Sigmoid colon (tissue), 7 donors: ENCODE results near the gene TDO2. TPM values are rescaled to one million over a fixed set of nuclear protein-coding genes. Genes with fewer than 3 reads are reported as not detected.

Source experiments
- DNase-seq: peaks from one replicate; pipeline ENCODE4 v3.0.0-alpha.2; 2019
- H3K27ac ChIP-seq, 4 donors: fragments of 200-600 bp; sonication (generic); one replicate each; pipeline ENCODE4 v1.5.1; 2016 to 2019; ENCODE audit warnings: mild to moderate bottlenecking in 1 of 4
- H3K27me3 ChIP-seq, 3 donors: fragments of 200-600 bp; sonication (generic); one replicate each; pipeline ENCODE4 v1.5.1; 2019; ENCODE audit warnings: mild to moderate bottlenecking in 1 of 3
- H3K36me3 ChIP-seq, 4 donors: fragments of 200-600 bp; sonication (generic); one replicate each; pipeline ENCODE4 v1.5.1; 2016 to 2019
- H3K4me1 ChIP-seq, 4 donors: fragments of 200-600 bp; sonication (generic); one replicate each; pipeline ENCODE4 v1.5.1; 2017 to 2019
- H3K4me3 ChIP-seq, 4 donors: fragments of 200-600 bp; sonication (generic); one replicate each; pipeline ENCODE4 v1.5.1; 2017 to 2019; ENCODE audit warnings: mild to moderate bottlenecking in 2 of 4, moderate library complexity in 1 of 4
- H3K9me3 ChIP-seq, 4 donors: fragments of 200-600 bp in 3 of 4; sonication (generic) in 3 of 4; one replicate each; pipeline versions ENCODE4 v1.5.1 to v1.6.1; 2013 to 2019
- EP300 ChIP-seq, 4 donors: sonication (generic); formaldehyde crosslinking; IDR thresholded peaks; one replicate each; pipeline ENCODE4 v1.6.1; 2017; ENCODE audit warnings: antibody characterized with exemption in 4 of 4
- POLR2A ChIP-seq, 2 donors: fragments of 450-650 bp; IDR thresholded peaks; one replicate each; pipeline ENCODE4 v1.6.1; 2016; ENCODE audit warnings: antibody characterized with exemption in 2 of 2, mild to moderate bottlenecking in 2 of 2, moderate library complexity in 2 of 2
- POLR2AphosphoS5 ChIP-seq, 4 donors: sonication (generic); formaldehyde crosslinking; IDR thresholded peaks; one replicate each; pipeline ENCODE4 v1.6.1; 2017; ENCODE audit warnings: antibody characterized with exemption in 4 of 4
- WGBS, 2 donors: extraction: QIAGEN DNeasy Blood & Tissue Kit; methylation state at CpG; one replicate each; pipeline ENCODE4 v1.1.7; 2013; 5-methylcytosine and 5-hydroxymethylcytosine counted together
- intact Hi-C: fragments of 100-400 bp; cut with DNase I; formaldehyde crosslinking; loops from one replicate; pipeline ENCODE4 v1.15.1; 2023
- polyA plus RNA-seq, 3 donors: library from polyadenylated mRNA; stranded (reverse); fragments of 200-250 nt; gene quantifications; one replicate each; pipeline ENCODE4 v1.2.3, GENCODE V29; 2013
- total RNA-seq, 4 donors: library from RNA; depleted of rRNA; stranded (reverse); fragments of >200 nt; gene quantifications; one replicate each; pipeline ENCODE4 v1.1.0, GENCODE V29; 2016
- TF ChIP-seq, protein P1 (sequence below), 4 experiments: fragments of 450-650 bp in 3 of 4; fragments of 200-600 bp in 1 of 4; IDR thresholded peaks; one replicate each; pipeline ENCODE4 v1.5.1; 2016 to 2019; ENCODE audit warnings: antibody characterized with exemption in 4 of 4, mild to moderate bottlenecking in 3 of 4, moderate library complexity in 2 of 4
- donor health status: healthy with polysubstance abuse.
- donor health status: Bipolar disorder and iron deficiency.
- donor health status: healthy.

TDO2 gene
- total and polyA plus RNA-seq, 7 donors, result 0.36 to 5.4 (median 0.49) TPM; not detected in 4

DNA sequence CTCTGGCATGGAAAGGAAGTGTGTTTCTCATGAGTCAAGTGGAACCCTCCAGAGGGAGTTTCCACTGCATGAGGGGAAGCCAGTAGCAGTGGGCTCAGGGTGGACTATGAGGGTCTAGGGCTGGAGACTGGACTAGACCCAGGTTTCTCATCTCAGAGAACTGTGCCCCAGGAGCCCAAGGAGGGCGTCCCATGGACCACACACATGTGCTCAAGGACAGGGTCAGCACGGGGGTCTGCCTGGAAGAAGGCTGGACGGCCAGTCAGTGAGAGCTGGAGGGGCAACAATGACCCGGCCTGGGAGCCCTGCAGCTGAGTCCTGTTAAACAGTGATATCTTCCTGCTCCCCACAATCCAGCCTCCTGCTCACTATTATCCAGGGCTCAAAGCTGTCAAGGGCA, 55.9 kb downstream of the TDO2 start:
- no peak overlapping the region for H3K4me3 ChIP-seq
- TF ChIP-seq, protein P1, sequence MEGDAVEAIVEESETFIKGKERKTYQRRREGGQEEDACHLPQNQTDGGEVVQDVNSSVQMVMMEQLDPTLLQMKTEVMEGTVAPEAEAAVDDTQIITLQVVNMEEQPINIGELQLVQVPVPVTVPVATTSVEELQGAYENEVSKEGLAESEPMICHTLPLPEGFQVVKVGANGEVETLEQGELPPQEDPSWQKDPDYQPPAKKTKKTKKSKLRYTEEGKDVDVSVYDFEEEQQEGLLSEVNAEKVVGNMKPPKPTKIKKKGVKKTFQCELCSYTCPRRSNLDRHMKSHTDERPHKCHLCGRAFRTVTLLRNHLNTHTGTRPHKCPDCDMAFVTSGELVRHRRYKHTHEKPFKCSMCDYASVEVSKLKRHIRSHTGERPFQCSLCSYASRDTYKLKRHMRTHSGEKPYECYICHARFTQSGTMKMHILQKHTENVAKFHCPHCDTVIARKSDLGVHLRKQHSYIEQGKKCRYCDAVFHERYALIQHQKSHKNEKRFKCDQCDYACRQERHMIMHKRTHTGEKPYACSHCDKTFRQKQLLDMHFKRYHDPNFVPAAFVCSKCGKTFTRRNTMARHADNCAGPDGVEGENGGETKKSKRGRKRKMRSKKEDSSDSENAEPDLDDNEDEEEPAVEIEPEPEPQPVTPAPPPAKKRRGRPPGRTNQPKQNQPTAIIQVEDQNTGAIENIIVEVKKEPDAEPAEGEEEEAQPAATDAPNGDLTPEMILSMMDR (IDR thresholded peaks at IDR 0.05), result no peak
- TF ChIP-seq EP300 (IDR thresholded peaks at IDR 0.05) (no peak), POLR2A (IDR thresholded peaks at IDR 0.05) (no peak), POLR2AphosphoS5 (IDR thresholded peaks at IDR 0.05) (no peak)
- H3K36me3 ChIP-seq, result no peaks in the 10 kb centered on the region
- H3K9me3 ChIP-seq, result no peaks in the 10 kb centered on the region
- H3K27ac ChIP-seq, result peak overlapping the region in 2 of 4 donors; percentile 67 to 74
- intact Hi-C loops, result loop anchor here (5.0 to 10.0 kb wide), 3 partner anchors 295 to 1085 kb away; partner anchors contain the start of gene GUCY1A1
- 80 to 91% methylated on average over 4 of the region's 4 CpGs for WGBS, 2 donors
- H3K27me3 ChIP-seq, result no peaks in the 10 kb centered on the region
- H3K4me1 ChIP-seq, result peaks cover 0 to 26% (median 22%) of the 10 kb centered on the region in 4 donors
- DNase-seq, result no peak

DNA sequence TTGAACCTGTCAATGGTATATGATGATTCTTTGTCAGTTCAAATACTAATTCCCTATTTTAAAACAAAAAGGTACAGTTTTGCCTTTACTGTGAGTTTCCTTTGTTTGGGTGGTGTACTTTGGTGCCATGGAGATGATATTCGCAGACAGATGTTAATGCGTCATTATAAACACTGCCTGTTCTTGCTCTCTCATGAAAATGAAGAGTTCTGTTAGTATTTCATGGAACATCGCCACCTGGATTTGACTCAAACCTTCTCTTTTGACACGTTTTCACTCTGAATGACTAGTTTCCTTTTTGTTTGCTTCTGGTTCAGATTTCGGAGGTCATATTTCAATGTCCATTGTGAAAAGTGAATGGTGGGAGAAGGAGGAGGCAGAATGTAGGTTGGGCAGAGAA, 57.0 kb downstream of the TDO2 start:
- intact Hi-C loops, result loop anchor here (10.0 kb wide), 1 partner anchor 334 kb away; no protein-coding TSS in a partner anchor
- H3K27ac ChIP-seq, result peak overlapping the region; percentile 23 to 74 (median 52)

DNA sequence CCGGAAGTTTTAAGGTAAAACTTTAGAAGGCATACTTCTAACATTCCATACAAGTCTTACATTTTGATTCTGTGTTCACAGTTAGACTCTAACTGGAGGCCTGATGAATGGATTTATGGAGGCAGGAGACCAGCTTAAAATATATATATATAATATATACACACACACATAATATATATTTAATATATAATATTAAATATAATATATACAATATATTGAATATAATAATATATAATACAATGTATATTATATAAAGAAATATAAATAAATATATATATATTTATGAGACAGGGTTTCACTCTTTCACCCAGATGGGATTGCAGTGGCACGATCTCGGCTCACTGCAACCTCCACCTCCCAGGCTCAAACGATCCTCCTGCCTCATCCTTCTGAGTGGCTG, 58.1 kb downstream of the TDO2 start:
- peaks cover 0 to 25% (median 19%) of the 10 kb centered on the region in 4 donors for H3K4me1 ChIP-seq
- no peak overlapping the region for H3K4me3 ChIP-seq
- intact Hi-C loops, result loop anchor here (10.0 kb wide), 1 partner anchor 333 kb away; no protein-coding TSS in a partner anchor
- TF ChIP-seq POLR2A (IDR thresholded peaks at IDR 0.05) (no peak), EP300 (IDR thresholded peaks at IDR 0.05) (no peak), POLR2AphosphoS5 (IDR thresholded peaks at IDR 0.05) (no peak)
- TF ChIP-seq, protein P1 (IDR thresholded peaks at IDR 0.05), result no peak
- H3K9me3 ChIP-seq, result no peaks in the 10 kb centered on the region
- H3K27ac ChIP-seq, result peak overlapping the region in 2 of 4 donors; percentile 67 to 74
- 81 to 89% methylated on average over 4 of the region's 4 CpGs for WGBS, 2 donors
- H3K36me3 ChIP-seq, result no peaks in the 10 kb centered on the region
- DNase-seq, result no peak
- no peaks in the 10 kb centered on the region for H3K27me3 ChIP-seq

More for the DNA sequence above, 57.0 kb downstream of the TDO2 start:
- no peak overlapping the region for H3K4me3 ChIP-seq
- 63 to 66% methylated on average over 5 of the region's 5 CpGs for WGBS, 2 donors
- H3K27me3 ChIP-seq, result no peaks in the 10 kb centered on the region
- no peaks in the 10 kb centered on the region for H3K9me3 ChIP-seq
- no peak for DNase-seq
- H3K36me3 ChIP-seq, result no peaks in the 10 kb centered on the region
- TF ChIP-seq EP300 (IDR thresholded peaks at IDR 0.05), result peak in 3 of 4 donors; percentile 13 to 76 (median 27)
- TF ChIP-seq, protein P1 (IDR thresholded peaks at IDR 0.05), result no peak
- TF ChIP-seq POLR2AphosphoS5 (IDR thresholded peaks at IDR 0.05), result peak in 3 of 4 donors; percentile 19 to 46 (median 32)
- peaks cover 0 to 19% (median 16%) of the 10 kb centered on the region in 4 donors for H3K4me1 ChIP-seq

DNA sequence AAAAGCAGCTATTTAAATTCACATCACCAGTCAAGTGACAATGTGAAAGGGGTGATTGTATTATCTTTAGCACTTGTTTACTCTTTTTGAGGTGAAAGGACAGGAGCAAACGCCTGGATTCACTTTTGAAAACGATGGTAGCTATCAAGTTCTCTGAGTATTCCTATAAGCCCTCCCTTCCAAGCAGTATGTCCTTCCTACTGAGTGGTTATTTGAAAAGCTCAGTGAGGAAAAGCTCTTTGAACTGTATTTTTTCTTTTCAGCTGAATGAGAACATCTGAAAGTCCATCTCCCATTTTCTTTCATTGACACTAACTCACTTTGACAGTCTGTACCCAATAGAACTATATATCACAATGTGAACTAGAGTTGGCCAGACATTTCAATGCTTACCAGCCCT, 59.3 kb downstream of the TDO2 start:
- DNase-seq, result no peak
- Histone ChIP-seq H3K4me1 (peaks cover 0 to 36% (median 27%) of the 10 kb centered on the region in 4 donors), H3K36me3 (no peaks in the 10 kb centered on the region), H3K27me3 (no peaks in the 10 kb centered on the region), H3K9me3 (no peaks in the 10 kb centered on the region), H3K27ac (peak overlapping the region in 1 of 4 donors; percentile 22), H3K4me3 (no peak overlapping the region)
- TF ChIP-seq POLR2A (IDR thresholded peaks at IDR 0.05) (no peak), EP300 (IDR thresholded peaks at IDR 0.05) (no peak), POLR2AphosphoS5 (IDR thresholded peaks at IDR 0.05) (no peak)
- TF ChIP-seq, protein P1 (IDR thresholded peaks at IDR 0.05), result no peak
- 24 to 62% methylated on average over 2 of the region's 2 CpGs for WGBS, 2 donors
- intact Hi-C loops, result loop anchor here (10.0 kb wide), 1 partner anchor 332 kb away; no protein-coding TSS in a partner anchor
